ENCODE results near the gene SCARB2.

DNA sequence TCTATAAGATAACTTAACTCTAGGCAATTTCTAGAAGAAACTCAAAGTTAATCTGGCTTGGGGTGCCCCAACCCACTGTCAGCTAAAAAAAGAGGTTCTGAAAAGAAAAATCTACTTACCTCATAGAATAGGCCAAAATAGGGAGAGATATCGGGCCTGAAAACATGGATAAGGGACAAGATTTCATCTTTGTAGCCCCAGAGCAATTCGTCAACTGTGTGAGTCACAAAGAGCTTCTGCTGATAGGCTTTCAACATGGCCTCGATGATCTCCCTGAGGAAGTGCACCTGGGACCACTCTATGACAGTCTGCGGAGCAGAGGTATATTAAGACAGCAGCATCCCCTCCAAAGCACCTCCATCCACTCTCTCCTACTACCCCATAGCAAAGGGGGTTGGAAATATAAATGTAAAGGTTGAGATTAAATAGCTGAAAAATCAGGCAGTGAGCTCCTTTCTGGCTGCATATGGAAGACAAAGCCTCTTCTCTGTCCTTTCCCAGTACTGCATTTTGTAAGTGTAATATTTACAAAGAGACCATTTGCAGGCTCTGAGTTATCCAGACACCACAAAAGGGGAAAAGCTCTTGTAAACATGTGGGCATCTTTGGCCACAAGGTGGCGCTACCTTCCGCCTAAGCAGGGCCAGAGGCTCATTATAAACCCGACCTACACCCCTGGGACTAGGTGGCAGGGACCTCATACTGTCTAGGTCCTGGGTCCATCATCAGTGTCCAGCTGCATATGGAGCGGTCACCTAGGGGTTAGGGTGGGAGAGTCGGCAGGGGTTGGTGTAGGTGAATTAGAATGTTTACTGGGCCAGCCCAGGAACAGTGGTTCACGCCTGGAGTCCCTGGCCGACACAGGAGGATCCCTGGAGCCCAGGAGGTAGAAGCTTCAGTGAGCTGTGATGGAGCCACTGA is 34.0 kb downstream of the SCARB2 start:
- TF ChIP-seq, protein P1, sequence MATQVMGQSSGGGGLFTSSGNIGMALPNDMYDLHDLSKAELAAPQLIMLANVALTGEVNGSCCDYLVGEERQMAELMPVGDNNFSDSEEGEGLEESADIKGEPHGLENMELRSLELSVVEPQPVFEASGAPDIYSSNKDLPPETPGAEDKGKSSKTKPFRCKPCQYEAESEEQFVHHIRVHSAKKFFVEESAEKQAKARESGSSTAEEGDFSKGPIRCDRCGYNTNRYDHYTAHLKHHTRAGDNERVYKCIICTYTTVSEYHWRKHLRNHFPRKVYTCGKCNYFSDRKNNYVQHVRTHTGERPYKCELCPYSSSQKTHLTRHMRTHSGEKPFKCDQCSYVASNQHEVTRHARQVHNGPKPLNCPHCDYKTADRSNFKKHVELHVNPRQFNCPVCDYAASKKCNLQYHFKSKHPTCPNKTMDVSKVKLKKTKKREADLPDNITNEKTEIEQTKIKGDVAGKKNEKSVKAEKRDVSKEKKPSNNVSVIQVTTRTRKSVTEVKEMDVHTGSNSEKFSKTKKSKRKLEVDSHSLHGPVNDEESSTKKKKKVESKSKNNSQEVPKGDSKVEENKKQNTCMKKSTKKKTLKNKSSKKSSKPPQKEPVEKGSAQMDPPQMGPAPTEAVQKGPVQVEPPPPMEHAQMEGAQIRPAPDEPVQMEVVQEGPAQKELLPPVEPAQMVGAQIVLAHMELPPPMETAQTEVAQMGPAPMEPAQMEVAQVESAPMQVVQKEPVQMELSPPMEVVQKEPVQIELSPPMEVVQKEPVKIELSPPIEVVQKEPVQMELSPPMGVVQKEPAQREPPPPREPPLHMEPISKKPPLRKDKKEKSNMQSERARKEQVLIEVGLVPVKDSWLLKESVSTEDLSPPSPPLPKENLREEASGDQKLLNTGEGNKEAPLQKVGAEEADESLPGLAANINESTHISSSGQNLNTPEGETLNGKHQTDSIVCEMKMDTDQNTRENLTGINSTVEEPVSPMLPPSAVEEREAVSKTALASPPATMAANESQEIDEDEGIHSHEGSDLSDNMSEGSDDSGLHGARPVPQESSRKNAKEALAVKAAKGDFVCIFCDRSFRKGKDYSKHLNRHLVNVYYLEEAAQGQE (IDR thresholded peaks at IDR 0.05; ENCODE audit: insufficient read depth in 1 of 2, low read depth in 2 of 2, low read length in 2 of 2), result no peak
- no peak for TF ChIP-seq POLR2AphosphoS5 (IDR thresholded peaks at IDR 0.05; ENCODE audit: low read depth, low read length)
- no peak for TF ChIP-seq FOXP2 (optimal IDR thresholded peaks at IDR 0.05; ENCODE audit: borderline replicate concordance, extremely low read depth, extremely low read length, insufficient read depth)
- no peak for TF ChIP-seq TAF1 (IDR thresholded peaks at IDR 0.05; ENCODE audit: borderline replicate concordance, insufficient read depth, low read length)
- no peak for TF ChIP-seq SIN3A (IDR thresholded peaks at IDR 0.05; ENCODE audit: borderline replicate concordance, insufficient read depth, low read length)

All from PFSK-1 (cell line).